H1 (cell line): Measurements from ENCODE around the gene H2BK1. TPM values are rescaled to one million over a fixed set of nuclear protein-coding genes. Genes with fewer than 3 reads are reported as not detected.
A peak's percentile ranks its signal among the peaks of the same experiment; 100 is the strongest.

Experiments used
- ATF3 ChIP-seq: IDR thresholded peaks from 2 replicates; pipeline ENCODE4 v1.6.1; 2011; ENCODE audit warnings: low read depth, mild to moderate bottlenecking, low read length; ENCODE audit not compliant: insufficient read depth
- BACH1 ChIP-seq: IDR thresholded peaks from 2 replicates; pipeline ENCODE4 v1.6.1; 2012; ENCODE audit warnings: low read length, improper control_type of control experiment
- BCL11A ChIP-seq, 2 experiments: IDR thresholded peaks; one replicate each; pipeline ENCODE4 v1.6.1; 2011; ENCODE audit warnings: low read depth in 2 of 2, low read length in 2 of 2, mild to moderate bottlenecking in 2 of 2
- BRCA1 ChIP-seq: IDR thresholded peaks from 2 replicates; pipeline ENCODE4 v1.6.1; 2012; ENCODE audit warnings: low read depth, low read length, improper control_type of control experiment
- CBX8 ChIP-seq: fragments of 300-800, 300-1000 bp; sonication (generic); IDR thresholded peaks from 2 replicates; pipeline ENCODE4 v1.7.1; 2016; ENCODE audit warnings: low read depth, low read length, borderline replicate concordance
- EGR1 ChIP-seq: IDR thresholded peaks from 2 replicates; pipeline ENCODE4 v1.6.1; 2011; ENCODE audit warnings: low read depth, low read length, borderline replicate concordance
- GTF2F1 ChIP-seq: IDR thresholded peaks from 2 replicates; pipeline ENCODE4 v1.6.1; 2012; ENCODE audit warnings: low read depth, low read length, improper control_type of control experiment, borderline replicate concordance
- HDAC6 ChIP-seq: IDR thresholded peaks from one replicate; pipeline ENCODE4 v1.7.1; 2012; ENCODE audit warnings: low read depth, mild to moderate bottlenecking, inconsistent platforms, low read length, moderate library complexity
- JUN ChIP-seq: IDR thresholded peaks from 2 replicates; pipeline ENCODE4 v1.6.1; 2011; ENCODE audit warnings: low read depth, mild to moderate bottlenecking, improper control_type of control experiment, low read length
- KDM1A ChIP-seq: fragments of 200-600, 300-600 bp; sonication (generic); IDR thresholded peaks from 2 replicates; pipeline ENCODE4 v1.7.1; 2016; ENCODE audit warnings: mild to moderate bottlenecking, low read length, borderline replicate concordance
- KDM4A ChIP-seq: IDR thresholded peaks from one replicate; pipeline ENCODE4 v1.7.1; 2012; ENCODE audit warnings: low read depth, mild to moderate bottlenecking, moderate library complexity, low read length, inconsistent platforms; ENCODE audit not compliant: severe bottlenecking
- MAX ChIP-seq: IDR thresholded peaks from 2 replicates; pipeline ENCODE4 v1.6.1; 2012; ENCODE audit warnings: inconsistent platforms
- POU5F1 ChIP-seq: IDR thresholded peaks from 2 replicates; pipeline ENCODE4 v1.6.1; 2011; ENCODE audit warnings: low read depth, mild to moderate bottlenecking, low read length, moderate library complexity
- RNF2 ChIP-seq: fragments of 200-900, 300-1000 bp; sonication (generic); IDR thresholded peaks from 2 replicates; pipeline ENCODE4 v1.7.1; 2016; ENCODE audit warnings: borderline replicate concordance, low read depth, mild to moderate bottlenecking, antibody characterized with exemption, low read length; ENCODE audit not compliant: poor library complexity, severe bottlenecking; ENCODE audit errors: missing control alignments
- RXRA ChIP-seq: IDR thresholded peaks from 2 replicates; pipeline ENCODE4 v1.6.1; 2011; ENCODE audit warnings: low read depth, mild to moderate bottlenecking, low read length, moderate library complexity; ENCODE audit not compliant: insufficient read depth
- SIRT6 ChIP-seq: IDR thresholded peaks from one replicate; pipeline ENCODE4 v1.7.1; 2012; ENCODE audit warnings: low read length, inconsistent platforms
- SIX5 ChIP-seq: IDR thresholded peaks from 2 replicates; pipeline ENCODE4 v1.6.1; 2011; ENCODE audit warnings: mild to moderate bottlenecking, low read depth, low read length
- SP1 ChIP-seq: IDR thresholded peaks from 2 replicates; pipeline ENCODE4 v1.6.1; 2011; ENCODE audit warnings: low read depth, low read length
- SRF ChIP-seq: IDR thresholded peaks from 2 replicates; pipeline ENCODE4 v1.6.1; 2011; ENCODE audit warnings: mild to moderate bottlenecking, low read depth, low read length, moderate library complexity
- SUZ12 ChIP-seq: fragments of 200-600 bp; sonication (generic); IDR thresholded peaks from 2 replicates; pipeline ENCODE4 v1.6.1; 2012; ENCODE audit warnings: mild to moderate bottlenecking, inconsistent platforms, low read length, moderate library complexity, mixed read lengths
- TEAD4 ChIP-seq: IDR thresholded peaks from 2 replicates; pipeline ENCODE4 v1.6.1; 2012; ENCODE audit warnings: low read depth, low read length, inconsistent platforms, mixed read lengths
- YY1 ChIP-seq: IDR thresholded peaks from 2 replicates; pipeline ENCODE4 v1.6.1; 2011; ENCODE audit warnings: low read depth, mild to moderate bottlenecking, low read length
- ZNF274 ChIP-seq: IDR thresholded peaks from 2 replicates; pipeline ENCODE4 v1.7.0; 2012; ENCODE audit warnings: low read length, borderline replicate concordance; ENCODE audit errors: extremely low read depth
- polyA plus RNA-seq, 7 experiments: library from polyadenylated mRNA; depleted of rRNA in 3 of 7; stranded (reverse) in 5 of 7; unstranded in 2 of 7; fragments of >200 nt in 5 of 7; fragments of 200-250 nt in 2 of 7; gene quantifications; 1 replicate in 5 of 7; 2 replicates in 1 of 7; 4 replicates in 1 of 7; pipeline versions ENCODE4 v1.2.1 to v1.2.3, GENCODE V29; 2011 to 2013; ENCODE audit warnings: missing spikeins in 2 of 7, mixed read lengths in 2 of 7
- total RNA-seq: library from RNA; stranded (reverse); fragmentation: NEBNext Ultra II Directional; extraction: Animal tissue kit (Norgen Biotek cat#: 25700); gene quantifications from 2 replicates; pipeline ENCODE4 v1.2.1, GENCODE V29; 2021

Gene H2BK1
- total and polyA plus RNA-seq, 2 of the 8 experiments (the other 6 are each of a cell fraction or from before 2014, with no cell fraction given), result not detected

- TF ChIP-seq SUZ12 (no peak), KDM1A (no peak), EGR1 (no peak), YY1 (peak; percentile 31; the same call in 1 of the 2 replicates), BACH1 (no peak), MAX (no peak), RXRA (no peak), BCL11A (IDR thresholded peaks at IDR 0.05; ENCODE audit: low read depth in 2 of 2, low read length in 2 of 2) (no peak), GTF2F1 (no peak), BRCA1 (no peak), HDAC6 (no peak), KDM4A (peak; percentile 84), TEAD4 (no peak), CBX8 (no peak), RNF2 (peak; percentile 33), ZNF274 (no peak), POU5F1 (no peak), SIRT6 (no peak), SIX5 (no peak), ATF3 (no peak), JUN (no peak), SRF (no peak), SP1 (no peak)
Measured at GRCh38 chr7:151251689-151252560, 41.6 kb upstream of the H2BK1 start (continued).
